ENCODE measurements around the gene ERBB2. TPM values are rescaled to one million over a fixed set of nuclear protein-coding genes. Genes with fewer than 3 reads are reported as not detected.
"Not testable (repeated sequence)": the region's sequence is repeated elsewhere in the genome, so short reads cannot be mapped to it uniquely, and the experiment has no call there.

The ERBB2 gene
- total RNA-seq, 2 donors from 2014 or later = 88.1 to 94.7 TPM

DNA sequence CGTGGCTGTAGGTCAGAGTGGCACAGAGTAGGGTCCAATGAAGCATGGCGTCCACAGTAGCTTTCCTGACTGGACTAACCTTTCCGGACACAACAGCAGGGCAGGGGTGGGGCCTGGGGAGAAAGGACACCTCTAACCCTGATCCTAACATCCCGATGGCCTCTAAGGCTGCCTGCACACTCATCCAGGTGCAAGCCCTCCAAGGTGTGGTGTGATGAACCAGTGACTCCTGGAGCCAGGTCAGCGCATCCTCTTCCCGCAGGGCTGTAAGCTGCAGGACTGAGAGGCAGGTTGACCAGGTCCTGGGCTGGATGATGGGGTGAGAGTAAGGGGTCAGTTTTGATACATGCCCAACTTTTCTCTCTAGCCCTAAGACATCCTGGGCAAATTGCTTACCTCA is 3.1 kb upstream of the ERBB2 start:
- Histone ChIP-seq H3K9me3 (no peaks in the 10 kb centered on the region), H3K27me3 (replicated peaks; ENCODE audit: insufficient read depth) (no peaks in the 10 kb centered on the region), H3K4me1 (ENCODE audit: control insufficient read depth in 1 of 2, low read depth in 2 of 2) (peaks cover 0 to 20% of the 10 kb centered on the region in 2 donors), H3K4me3 (no peak overlapping the region), H3K36me3 (no peaks in the 10 kb centered on the region), H3K27ac (no peak overlapping the region)
- no peak for ATAC-seq (ENCODE audit: insufficient number of reproducible peaks, low FRiP score, low read depth)
- TF ChIP-seq, protein P1, sequence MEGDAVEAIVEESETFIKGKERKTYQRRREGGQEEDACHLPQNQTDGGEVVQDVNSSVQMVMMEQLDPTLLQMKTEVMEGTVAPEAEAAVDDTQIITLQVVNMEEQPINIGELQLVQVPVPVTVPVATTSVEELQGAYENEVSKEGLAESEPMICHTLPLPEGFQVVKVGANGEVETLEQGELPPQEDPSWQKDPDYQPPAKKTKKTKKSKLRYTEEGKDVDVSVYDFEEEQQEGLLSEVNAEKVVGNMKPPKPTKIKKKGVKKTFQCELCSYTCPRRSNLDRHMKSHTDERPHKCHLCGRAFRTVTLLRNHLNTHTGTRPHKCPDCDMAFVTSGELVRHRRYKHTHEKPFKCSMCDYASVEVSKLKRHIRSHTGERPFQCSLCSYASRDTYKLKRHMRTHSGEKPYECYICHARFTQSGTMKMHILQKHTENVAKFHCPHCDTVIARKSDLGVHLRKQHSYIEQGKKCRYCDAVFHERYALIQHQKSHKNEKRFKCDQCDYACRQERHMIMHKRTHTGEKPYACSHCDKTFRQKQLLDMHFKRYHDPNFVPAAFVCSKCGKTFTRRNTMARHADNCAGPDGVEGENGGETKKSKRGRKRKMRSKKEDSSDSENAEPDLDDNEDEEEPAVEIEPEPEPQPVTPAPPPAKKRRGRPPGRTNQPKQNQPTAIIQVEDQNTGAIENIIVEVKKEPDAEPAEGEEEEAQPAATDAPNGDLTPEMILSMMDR (IDR thresholded peaks at IDR 0.05) = no peak
- no peak for DNase-seq (ENCODE audit: low spot score)

DNA sequence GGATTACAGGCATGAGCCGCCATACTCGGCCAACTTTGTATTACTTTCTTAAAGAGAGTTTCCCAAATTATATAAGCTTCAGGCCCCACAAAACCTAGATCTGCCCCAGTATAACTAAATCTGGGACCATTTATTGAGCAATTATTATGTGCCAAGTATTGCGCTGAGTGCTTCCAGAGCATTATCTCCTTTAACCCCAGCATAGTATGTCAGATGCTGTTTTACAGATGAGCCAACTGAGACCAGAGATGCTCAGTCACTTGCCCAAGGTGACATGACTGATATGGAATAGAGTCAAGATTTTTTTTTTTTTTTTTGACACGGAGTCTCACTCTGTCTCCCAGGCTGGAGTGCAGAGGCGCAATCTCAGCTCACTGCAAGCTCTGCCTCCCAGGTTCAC is 1.9 kb upstream of the ERBB2 start:
- Histone ChIP-seq H3K27ac (no peak overlapping the region), H3K36me3 (no peaks in the 10 kb centered on the region), H3K4me3 (no peak overlapping the region), H3K27me3 (replicated peaks; ENCODE audit: insufficient read depth) (no peaks in the 10 kb centered on the region), H3K4me1 (ENCODE audit: control insufficient read depth in 1 of 2, low read depth in 2 of 2) (peaks cover 0 to 32% of the 10 kb centered on the region in 2 donors), H3K9me3 (no peaks in the 10 kb centered on the region)
- TF ChIP-seq, protein P1 (IDR thresholded peaks at IDR 0.05) = no peak
- DNase-seq (ENCODE audit: low spot score) = no peak
- ATAC-seq (ENCODE audit: insufficient number of reproducible peaks, low FRiP score, low read depth) = no peak

DNA sequence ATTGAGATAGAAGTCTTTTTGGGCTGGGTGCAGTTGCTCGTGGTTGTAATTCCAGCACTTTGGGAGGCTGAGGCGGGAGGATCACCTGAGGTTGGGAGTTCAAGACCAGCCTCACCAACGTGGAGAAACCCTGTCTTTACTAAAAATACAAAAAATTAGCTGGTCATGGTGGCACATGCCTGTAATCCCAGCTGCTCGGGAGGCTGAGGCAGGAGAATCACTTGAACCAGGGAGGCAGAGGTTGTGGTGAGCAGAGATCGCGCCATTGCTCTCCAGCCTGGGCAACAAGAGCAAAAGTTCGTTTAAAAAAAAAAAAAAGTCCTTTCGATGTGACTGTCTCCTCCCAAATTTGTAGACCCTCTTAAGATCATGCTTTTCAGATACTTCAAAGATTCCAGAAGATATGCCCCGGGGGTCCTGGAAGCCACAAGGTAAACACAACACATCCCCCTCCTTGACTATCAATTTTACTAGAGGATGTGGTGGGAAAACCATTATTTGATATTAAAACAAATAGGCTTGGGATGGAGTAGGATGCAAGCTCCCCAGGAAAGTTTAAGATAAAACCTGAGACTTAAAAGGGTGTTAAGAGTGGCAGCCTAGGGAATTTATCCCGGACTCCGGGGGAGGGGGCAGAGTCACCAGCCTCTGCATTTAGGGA is 577 bp upstream of the ERBB2 start:
- not testable (repeated sequence) for H3K27me3 ChIP-seq (replicated peaks; ENCODE audit: insufficient read depth); H3K36me3 ChIP-seq; H3K9me3 ChIP-seq; ATAC-seq (ENCODE audit: insufficient number of reproducible peaks, low FRiP score, low read depth); DNase-seq (ENCODE audit: low spot score)
- Histone ChIP-seq H3K27ac (peak overlapping the region; percentile 88 to 92), H3K4me3 (peak overlapping the region; percentile 87), H3K4me1 (ENCODE audit: control insufficient read depth in 1 of 2, low read depth in 2 of 2) (peaks cover 0 to 45% of the 10 kb centered on the region in 2 donors)
- TF ChIP-seq, protein P1 (IDR thresholded peaks at IDR 0.05) = peak; percentile 2

DNA sequence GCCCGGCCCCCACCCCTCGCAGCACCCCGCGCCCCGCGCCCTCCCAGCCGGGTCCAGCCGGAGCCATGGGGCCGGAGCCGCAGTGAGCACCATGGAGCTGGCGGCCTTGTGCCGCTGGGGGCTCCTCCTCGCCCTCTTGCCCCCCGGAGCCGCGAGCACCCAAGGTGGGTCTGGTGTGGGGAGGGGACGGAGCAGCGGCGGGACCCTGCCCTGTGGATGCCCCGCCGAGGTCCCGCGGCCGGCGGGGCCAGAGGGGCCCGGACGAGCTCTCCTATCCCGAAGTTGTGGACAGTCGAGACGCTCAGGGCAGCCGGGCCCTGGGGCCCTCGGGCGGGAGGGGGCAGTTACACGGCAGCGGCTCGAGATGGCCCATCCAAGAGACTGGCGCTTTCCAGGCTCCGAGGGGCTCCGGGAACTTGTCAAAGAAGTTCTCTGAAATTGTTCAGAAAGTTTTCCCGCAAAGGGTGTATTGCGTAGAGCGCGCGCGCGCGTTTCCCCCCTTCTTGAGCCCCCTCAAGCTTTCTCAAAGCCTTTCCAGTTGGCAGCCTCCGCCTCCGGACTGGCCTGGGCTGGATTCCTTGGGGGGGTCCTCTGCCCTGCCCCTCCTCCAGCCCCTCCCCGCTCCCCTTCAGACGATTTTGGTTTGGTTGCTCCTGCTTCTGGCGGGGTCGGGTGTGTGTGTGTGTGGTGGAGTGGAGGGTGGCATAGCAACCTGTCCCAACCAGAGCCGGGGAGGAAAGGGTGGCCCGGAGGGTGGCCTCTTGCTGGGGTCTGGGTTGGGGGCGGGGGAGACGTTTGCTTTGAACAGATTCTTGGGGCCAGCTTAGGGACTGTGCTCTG is 504 bp downstream of the ERBB2 start:
- no peaks in the 10 kb centered on the region for H3K27me3 ChIP-seq (replicated peaks; ENCODE audit: insufficient read depth)
- peak overlapping the region; percentile 88 to 92 for H3K27ac ChIP-seq
- no peak for DNase-seq (ENCODE audit: low spot score)
- no peaks in the 10 kb centered on the region for H3K9me3 ChIP-seq
- no peaks in the 10 kb centered on the region for H3K36me3 ChIP-seq
- H3K4me1 ChIP-seq (ENCODE audit: control insufficient read depth in 1 of 2, low read depth in 2 of 2) = peaks cover 4 to 56% of the 10 kb centered on the region in 2 donors
- TF ChIP-seq, protein P1 (IDR thresholded peaks at IDR 0.05) = no peak
- no peak for ATAC-seq (ENCODE audit: insufficient number of reproducible peaks, low FRiP score, low read depth)
- peak overlapping the region; percentile 87 for H3K4me3 ChIP-seq

DNA sequence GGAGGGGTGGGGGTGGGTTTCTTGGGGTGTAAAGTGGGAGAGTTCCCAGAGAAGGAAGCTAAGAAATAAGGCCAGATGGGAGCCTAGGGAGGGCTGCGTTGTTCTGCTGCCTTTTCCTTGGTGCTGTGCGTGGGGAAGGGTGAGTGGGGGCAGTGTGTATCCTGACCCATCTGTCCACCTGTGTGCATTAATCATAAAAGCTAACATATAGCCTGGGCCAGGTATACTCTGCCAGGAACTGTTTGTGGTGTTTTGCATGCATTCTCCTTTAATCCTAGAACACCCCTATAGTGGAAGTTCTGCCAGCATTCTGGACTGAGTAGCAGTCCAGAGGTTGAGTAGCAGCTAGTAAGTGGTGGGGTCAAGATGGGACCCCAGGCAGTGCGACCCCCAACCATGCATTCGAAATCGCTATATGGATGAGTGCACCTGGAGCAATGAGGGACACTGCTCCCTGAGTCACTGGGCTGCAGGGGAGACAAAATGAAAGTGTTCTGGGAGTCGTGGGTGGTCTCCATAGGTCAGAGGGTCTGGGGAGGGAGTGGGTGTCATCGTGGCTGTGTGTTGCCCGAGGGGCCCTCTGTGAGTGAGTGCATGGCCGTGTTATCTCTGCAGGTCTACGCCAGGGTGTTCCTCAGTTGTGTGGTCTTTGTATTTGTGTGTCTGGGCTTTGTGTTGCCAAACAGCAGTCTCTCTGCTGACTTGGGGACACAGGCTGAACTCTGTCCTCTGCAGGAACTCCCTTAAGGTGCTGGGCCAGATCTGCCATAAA is 1.3 kb downstream of the ERBB2 start:
- Histone ChIP-seq H3K27me3 (replicated peaks; ENCODE audit: insufficient read depth) (no peaks in the 10 kb centered on the region), H3K36me3 (no peaks in the 10 kb centered on the region), H3K4me3 (peak overlapping the region; percentile 87), H3K9me3 (no peaks in the 10 kb centered on the region), H3K4me1 (ENCODE audit: control insufficient read depth in 1 of 2, low read depth in 2 of 2) (peaks cover 11 to 64% of the 10 kb centered on the region in 2 donors), H3K27ac (peak overlapping the region; percentile 88 to 92)
- no peak for ATAC-seq (ENCODE audit: insufficient number of reproducible peaks, low FRiP score, low read depth)
- no peak for DNase-seq (ENCODE audit: low spot score)
- TF ChIP-seq, protein P1 (IDR thresholded peaks at IDR 0.05) = no peak

Measured in thoracic aorta (tissue), 2 donors.